Cardiac muscle cell (in vitro differentiated cells and primary cell): ENCODE data around the gene SLIT3. TPM values are rescaled to one million over a fixed set of nuclear protein-coding genes. Genes with fewer than 3 reads are reported as not detected.

Experiments used
- DNase-seq, 2 donors: peaks; one replicate each; pipeline versions ENCODE4 v3.0.0 to v3.0.0-alpha.2; 2010 to 2017; ENCODE audit warnings: low read depth in 1 of 2, low spot score in 1 of 2
- H3K27ac ChIP-seq: fragments of 200-600 bp; sonication (generic); 2 replicates; pipeline ENCODE4 v1.5.1; 2016
- H3K27me3 ChIP-seq: fragments of 200-600 bp; sonication (generic); 2 replicates; pipeline ENCODE4 v1.6.0; 2016; ENCODE audit warnings: control low read depth
- H3K36me3 ChIP-seq: fragments of 200-600 bp; sonication (generic); 2 replicates; pipeline ENCODE4 v1.5.1; 2016; ENCODE audit warnings: control low read depth
- H3K4me1 ChIP-seq: fragments of 200-600 bp; sonication (generic); 2 replicates; pipeline ENCODE4 v1.8.1; 2017; ENCODE audit warnings: low read depth, mild to moderate bottlenecking, mixed run types
- H3K4me3 ChIP-seq: fragments of 200-600 bp; sonication (generic); 2 replicates; pipeline ENCODE4 v1.5.1; 2016; ENCODE audit warnings: mild to moderate bottlenecking
- H3K9me3 ChIP-seq: fragments of 200-600 bp; sonication (generic); 2 replicates; pipeline ENCODE4 v1.5.1; 2017; ENCODE audit warnings: low read depth, mild to moderate bottlenecking, control low read depth
- polyA plus RNA-seq: library from polyadenylated mRNA; unstranded; fragments of >200 nt; fragmentation: Nextera tagmentation; extraction: Ambion mirVana; gene quantifications from 2 replicates; pipeline ENCODE4 v1.2.1, GENCODE V29; 2016
- total RNA-seq: library from RNA; depleted of rRNA; stranded (reverse); fragments of >200 nt; gene quantifications from 2 replicates; pipeline ENCODE4 v1.2.3, GENCODE V29; 2016
- TF ChIP-seq, protein P1 (sequence below): IDR thresholded peaks from 2 replicates; pipeline ENCODE4 v1.5.1; 2012; ENCODE audit warnings: low read depth, mild to moderate bottlenecking, low read length

SLIT3 gene
- total and polyA plus RNA-seq, 2 experiments from 2014 or later = 50.7 to 111 TPM

DNA sequence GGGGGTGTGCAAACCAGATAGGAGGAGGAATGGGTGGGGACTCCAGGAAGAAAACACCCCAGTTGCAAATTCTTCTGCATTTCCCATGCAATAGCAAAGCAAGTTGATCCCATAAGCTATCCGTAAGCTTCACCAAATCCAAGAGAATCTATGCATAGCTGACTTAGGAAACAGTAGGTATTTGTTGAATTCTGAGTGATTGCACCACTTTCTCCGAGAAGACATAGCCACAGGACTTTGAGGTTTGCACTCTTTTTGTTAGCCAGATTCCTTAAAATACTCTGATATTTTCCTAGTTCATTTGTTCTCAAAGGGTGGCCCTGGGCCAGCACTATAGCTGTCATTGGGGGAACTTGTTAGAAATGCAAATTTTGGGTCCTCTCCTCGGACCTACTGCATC, 271.9 kb downstream of the SLIT3 start:
- peak in 1 of 2 donors; percentile 70 for DNase-seq
- TF ChIP-seq, protein P1, sequence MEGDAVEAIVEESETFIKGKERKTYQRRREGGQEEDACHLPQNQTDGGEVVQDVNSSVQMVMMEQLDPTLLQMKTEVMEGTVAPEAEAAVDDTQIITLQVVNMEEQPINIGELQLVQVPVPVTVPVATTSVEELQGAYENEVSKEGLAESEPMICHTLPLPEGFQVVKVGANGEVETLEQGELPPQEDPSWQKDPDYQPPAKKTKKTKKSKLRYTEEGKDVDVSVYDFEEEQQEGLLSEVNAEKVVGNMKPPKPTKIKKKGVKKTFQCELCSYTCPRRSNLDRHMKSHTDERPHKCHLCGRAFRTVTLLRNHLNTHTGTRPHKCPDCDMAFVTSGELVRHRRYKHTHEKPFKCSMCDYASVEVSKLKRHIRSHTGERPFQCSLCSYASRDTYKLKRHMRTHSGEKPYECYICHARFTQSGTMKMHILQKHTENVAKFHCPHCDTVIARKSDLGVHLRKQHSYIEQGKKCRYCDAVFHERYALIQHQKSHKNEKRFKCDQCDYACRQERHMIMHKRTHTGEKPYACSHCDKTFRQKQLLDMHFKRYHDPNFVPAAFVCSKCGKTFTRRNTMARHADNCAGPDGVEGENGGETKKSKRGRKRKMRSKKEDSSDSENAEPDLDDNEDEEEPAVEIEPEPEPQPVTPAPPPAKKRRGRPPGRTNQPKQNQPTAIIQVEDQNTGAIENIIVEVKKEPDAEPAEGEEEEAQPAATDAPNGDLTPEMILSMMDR = no peak
- no peak overlapping the region for H3K27ac ChIP-seq
- H3K27me3 ChIP-seq = no peaks in the 10 kb centered on the region
- no peaks in the 10 kb centered on the region for H3K9me3 ChIP-seq
- peaks cover 10% of the 10 kb centered on the region for H3K4me1 ChIP-seq
- H3K4me3 ChIP-seq = no peak overlapping the region
- no peaks in the 10 kb centered on the region for H3K36me3 ChIP-seq

GRCh38 chr5:169027501-169028061, 273.4 kb downstream of the SLIT3 start:
- peaks cover 10% of the 10 kb centered on the region for H3K4me1 ChIP-seq
- no peak overlapping the region for H3K4me3 ChIP-seq
- H3K27me3 ChIP-seq = no peaks in the 10 kb centered on the region
- H3K9me3 ChIP-seq = no peaks in the 10 kb centered on the region
- H3K27ac ChIP-seq = peak overlapping the region; percentile 89
- peak in 1 of 2 donors; percentile 37 for DNase-seq
- no peaks in the 10 kb centered on the region for H3K36me3 ChIP-seq
- TF ChIP-seq, protein P1 = no peak

DNA sequence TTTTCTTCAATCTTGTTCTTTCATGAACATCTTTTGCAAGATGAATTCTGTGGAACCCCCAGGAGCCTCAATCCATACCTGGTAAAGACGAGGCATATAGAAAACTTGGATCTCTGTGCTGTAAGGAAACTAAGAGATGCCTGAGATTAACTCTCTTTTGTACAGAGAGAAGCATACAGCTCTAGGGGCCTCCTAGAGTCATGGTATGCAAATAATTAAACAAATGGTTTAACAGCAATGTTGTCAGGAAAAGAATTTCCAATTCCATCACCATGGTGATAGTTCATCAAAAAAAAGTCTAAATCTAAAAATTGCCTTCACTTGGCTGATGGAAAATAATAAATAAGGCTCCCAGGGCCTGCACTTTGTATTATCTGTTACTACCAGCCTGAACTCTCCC, 275.4 kb downstream of the SLIT3 start:
- Histone ChIP-seq H3K4me3 (no peak overlapping the region), H3K36me3 (no peaks in the 10 kb centered on the region), H3K27ac (no peak overlapping the region), H3K27me3 (no peaks in the 10 kb centered on the region), H3K9me3 (no peaks in the 10 kb centered on the region), H3K4me1 (peaks cover 10% of the 10 kb centered on the region)
- no peak for DNase-seq
- TF ChIP-seq, protein P1 = no peak

- TF ChIP-seq, protein P1 = no peak
- Histone ChIP-seq H3K27ac (no peak overlapping the region), H3K4me3 (no peak overlapping the region), H3K36me3 (no peaks in the 10 kb centered on the region), H3K27me3 (no peaks in the 10 kb centered on the region), H3K4me1 (peaks cover 10% of the 10 kb centered on the region), H3K9me3 (no peaks in the 10 kb centered on the region)
- peak in 1 of 2 donors; percentile 58 for DNase-seq
These were observed 276.5 kb downstream of the SLIT3 start for GRCh38 chr5:169024421-169024820.

DNA sequence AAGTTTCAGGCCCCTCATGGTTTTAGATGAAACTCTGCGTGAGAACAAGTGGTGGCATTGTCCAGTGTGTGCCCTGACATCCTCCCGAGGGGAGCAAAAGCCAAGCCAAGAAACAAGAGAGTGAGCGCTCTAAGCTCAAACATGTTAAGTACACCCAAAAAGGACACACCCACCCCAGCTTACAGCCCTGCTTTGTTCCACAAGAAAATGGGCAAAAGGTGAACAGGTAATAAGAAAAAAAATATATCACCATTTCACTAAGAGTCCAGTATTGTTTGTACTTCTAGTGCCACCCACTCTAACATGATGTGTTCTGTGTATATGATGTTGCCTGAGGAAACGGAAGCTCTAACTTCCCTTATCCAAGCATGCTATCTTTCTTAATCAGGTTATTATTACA, 278.2 kb downstream of the SLIT3 start:
- no peaks in the 10 kb centered on the region for H3K27me3 ChIP-seq
- TF ChIP-seq, protein P1 = no peak
- no peaks in the 10 kb centered on the region for H3K9me3 ChIP-seq
- no peak overlapping the region for H3K27ac ChIP-seq
- peaks cover 5% of the 10 kb centered on the region for H3K4me1 ChIP-seq
- H3K4me3 ChIP-seq = no peak overlapping the region
- no peaks in the 10 kb centered on the region for H3K36me3 ChIP-seq
- no peak for DNase-seq
